Ectodermal cell (in vitro differentiated cells): ENCODE data around the gene CCDC157.

Source experiments
- H3K27ac ChIP-seq: 2 replicates; pipeline ENCODE4 v1.7.0; 2013; ENCODE audit warnings: mild to moderate bottlenecking, low read depth, low read length; ENCODE audit not compliant: insufficient read depth, poor library complexity, severe bottlenecking
- H3K27me3 ChIP-seq: 2 replicates; pipeline ENCODE4 v1.7.0; 2013; ENCODE audit warnings: mild to moderate bottlenecking, low read length; ENCODE audit not compliant: insufficient read depth, control insufficient read depth, poor library complexity, severe bottlenecking
- H3K36me3 ChIP-seq: one replicate; pipeline ENCODE4 v1.7.0; 2013; ENCODE audit warnings: low read length; ENCODE audit not compliant: control insufficient read depth, insufficient read depth
- H3K4me1 ChIP-seq: one replicate; pipeline ENCODE4 v1.7.0; 2013; ENCODE audit warnings: low read length; ENCODE audit not compliant: control insufficient read depth, insufficient read depth
- H3K4me3 ChIP-seq: 2 replicates; pipeline ENCODE4 v1.7.0; 2013; ENCODE audit warnings: low read depth, low read length, control low read depth; ENCODE audit not compliant: insufficient read depth
- H3K9me3 ChIP-seq: 2 replicates; pipeline ENCODE4 v1.7.0; 2013; ENCODE audit warnings: mild to moderate bottlenecking, low read length, moderate library complexity; ENCODE audit not compliant: control insufficient read depth
- WGBS, 2 experiments: methylation state at CpG; one replicate each; pipeline ENCODE4 v1.1.7; 2013; ENCODE audit warnings: missing lambda C conversion rate in 2 of 2; 5-methylcytosine and 5-hydroxymethylcytosine counted together

CCDC157 gene

DNA sequence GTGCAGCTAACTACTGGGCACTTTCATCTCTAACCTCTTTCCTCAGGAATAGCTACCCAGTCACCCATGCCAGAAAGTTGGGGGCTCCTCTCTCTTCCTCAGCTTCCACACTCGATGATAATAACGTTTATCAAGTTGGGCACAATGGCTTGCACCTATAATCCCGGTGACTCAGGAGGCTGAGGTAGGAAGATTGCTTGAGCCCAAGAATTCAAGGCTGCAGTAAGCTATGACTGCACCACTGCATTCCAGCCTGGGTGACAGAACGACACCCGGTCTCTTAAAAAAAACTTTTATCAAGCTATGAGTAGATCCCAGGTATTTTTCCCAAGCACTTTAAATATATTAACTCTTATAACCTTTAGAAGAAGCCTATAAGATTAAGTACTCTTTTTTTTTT is 2.2 kb upstream of the CCDC157 start:
- Histone ChIP-seq H3K27me3 (no peaks in the 10 kb centered on the region), H3K4me3 (no peak overlapping the region), H3K9me3 (no peaks in the 10 kb centered on the region), H3K27ac (no peak overlapping the region), H3K4me1 (peaks cover 8% of the 10 kb centered on the region), H3K36me3 (peaks cover 17% of the 10 kb centered on the region)
- WGBS, 2 experiments = 97% methylated on average over 5 of the region's 5 CpGs

DNA sequence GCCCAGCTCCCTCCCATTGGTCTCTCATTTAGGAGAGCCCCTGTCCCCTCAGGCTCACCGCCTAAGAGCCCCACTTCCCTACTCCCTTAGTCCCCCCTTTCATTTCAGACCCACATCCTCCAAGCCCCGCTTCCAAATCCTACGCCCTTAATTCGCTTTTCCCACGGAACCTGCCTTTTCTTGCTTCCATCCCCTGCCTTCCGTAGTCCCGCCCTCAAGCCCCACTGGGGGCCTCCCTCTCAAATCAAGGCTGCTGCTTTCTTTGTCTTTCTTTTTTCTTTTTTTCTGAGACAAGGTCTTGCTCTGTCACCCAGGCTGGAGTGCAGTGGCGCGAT is 396 bp downstream of the CCDC157 start:
- no peaks in the 10 kb centered on the region for H3K9me3 ChIP-seq
- H3K4me3 ChIP-seq = peak overlapping the region; percentile 71
- H3K27me3 ChIP-seq = no peaks in the 10 kb centered on the region
- H3K4me1 ChIP-seq = peaks cover 8% of the 10 kb centered on the region
- peak overlapping the region; percentile 52 for H3K27ac ChIP-seq
- WGBS, 2 experiments = 1% methylated on average over 9 of the region's 9 CpGs
- H3K36me3 ChIP-seq = peaks cover 8% of the 10 kb centered on the region

DNA sequence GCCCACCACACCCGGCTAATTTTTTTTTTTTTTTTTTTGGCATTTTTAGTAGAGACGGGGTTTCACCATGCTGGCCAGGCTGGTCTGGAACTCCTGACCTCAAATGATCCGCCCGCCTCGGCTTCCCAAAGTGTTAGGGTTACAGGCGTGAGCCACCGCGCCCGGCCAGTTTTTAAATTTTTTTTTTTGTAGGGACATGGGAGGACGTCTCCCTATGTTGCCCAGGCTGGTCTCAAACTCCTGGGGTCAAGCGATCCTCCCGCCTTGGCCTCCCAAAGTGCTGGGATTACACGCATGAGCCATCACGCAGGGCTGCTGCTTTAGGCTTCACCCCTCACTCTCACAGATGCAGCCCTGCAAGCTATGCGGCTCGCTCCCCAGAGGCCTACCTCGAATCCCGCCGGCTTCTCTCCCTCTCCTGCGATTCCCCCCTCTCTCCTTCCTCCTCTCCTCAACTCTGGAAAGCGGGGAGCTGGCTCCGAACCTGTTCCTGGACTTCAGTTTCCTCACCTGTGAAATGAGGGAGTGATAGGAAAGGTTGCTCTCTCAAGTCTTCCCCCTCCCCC is 926 bp downstream of the CCDC157 start:
- Histone ChIP-seq H3K4me3 (peak overlapping the region; percentile 71), H3K27ac (no peak overlapping the region), H3K36me3 (peaks cover 2% of the 10 kb centered on the region), H3K9me3 (no peaks in the 10 kb centered on the region), H3K4me1 (peaks cover 9% of the 10 kb centered on the region), H3K27me3 (no peaks in the 10 kb centered on the region)
- WGBS, 2 experiments = 56 to 60% methylated on average over 20 of the region's 22 CpGs

DNA sequence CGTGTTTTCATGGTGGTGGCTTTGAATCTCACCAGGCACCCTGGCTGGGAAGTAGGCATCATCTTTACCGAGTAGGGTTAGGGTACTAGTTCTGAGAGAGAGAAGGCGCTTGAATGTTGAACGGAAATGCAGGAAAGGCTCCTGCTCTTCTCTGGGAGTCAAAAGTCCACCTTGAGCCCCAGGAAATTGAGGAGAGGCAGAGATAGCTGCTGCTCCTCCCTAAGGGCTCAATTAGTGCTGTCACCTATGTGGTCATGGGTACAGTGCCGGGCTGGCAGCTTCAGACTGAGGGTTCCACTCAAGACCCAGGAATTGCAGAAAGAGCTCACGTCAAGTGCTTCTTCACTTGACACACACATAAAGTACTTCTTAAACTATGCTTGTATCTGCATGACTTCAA is 1.7 kb downstream of the CCDC157 start:
- 92 to 94% methylated on average over 6 of the region's 6 CpGs for WGBS, 2 experiments
- no peaks in the 10 kb centered on the region for H3K36me3 ChIP-seq
- H3K27ac ChIP-seq = no peak overlapping the region
- H3K4me1 ChIP-seq = peaks cover 12% of the 10 kb centered on the region
- H3K4me3 ChIP-seq = no peak overlapping the region
- no peaks in the 10 kb centered on the region for H3K27me3 ChIP-seq
- no peaks in the 10 kb centered on the region for H3K9me3 ChIP-seq

DNA sequence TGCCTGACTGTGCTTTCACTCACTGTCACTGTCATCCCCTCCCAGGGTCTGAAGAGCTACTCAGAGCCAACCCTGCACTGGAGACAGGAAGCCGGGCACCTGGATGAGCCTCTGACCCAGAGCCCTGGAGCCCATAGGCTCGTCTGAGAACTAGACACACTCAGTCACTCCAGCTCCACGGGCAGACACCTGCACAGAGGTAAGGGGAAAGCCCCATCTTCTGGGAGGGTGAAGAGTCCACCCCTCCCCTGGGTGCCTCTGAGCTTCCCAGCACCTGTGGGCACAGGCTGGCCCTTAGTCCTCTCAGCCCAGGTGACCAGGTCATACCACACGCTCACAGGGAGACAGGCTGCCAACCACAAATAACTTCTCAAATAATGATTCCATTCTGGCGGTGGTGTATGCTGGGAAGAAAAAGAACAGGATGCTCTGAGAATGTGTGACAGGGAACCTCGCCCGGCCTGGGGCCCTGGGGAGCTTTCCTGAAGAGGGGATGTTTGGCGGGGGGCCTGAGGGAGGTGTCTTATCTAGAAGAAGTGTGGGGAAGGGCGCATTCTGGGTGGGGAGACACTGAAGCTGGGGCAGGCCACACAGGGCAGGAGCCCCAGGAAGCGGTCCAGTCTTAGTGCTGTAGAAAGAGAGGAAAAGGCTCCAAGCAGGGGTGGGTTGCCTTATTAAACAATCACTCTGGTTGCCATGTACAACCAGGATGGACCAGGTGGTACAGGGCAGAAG is 5.3 kb downstream of the CCDC157 start:
- no peaks in the 10 kb centered on the region for H3K9me3 ChIP-seq
- no peak overlapping the region for H3K27ac ChIP-seq
- no peaks in the 10 kb centered on the region for H3K27me3 ChIP-seq
- WGBS, 2 experiments = 83 to 90% methylated on average over 9 to 10 of the region's 10 CpGs
- no peak overlapping the region for H3K4me3 ChIP-seq
- H3K4me1 ChIP-seq = peaks cover 3% of the 10 kb centered on the region
- H3K36me3 ChIP-seq = no peaks in the 10 kb centered on the region

DNA sequence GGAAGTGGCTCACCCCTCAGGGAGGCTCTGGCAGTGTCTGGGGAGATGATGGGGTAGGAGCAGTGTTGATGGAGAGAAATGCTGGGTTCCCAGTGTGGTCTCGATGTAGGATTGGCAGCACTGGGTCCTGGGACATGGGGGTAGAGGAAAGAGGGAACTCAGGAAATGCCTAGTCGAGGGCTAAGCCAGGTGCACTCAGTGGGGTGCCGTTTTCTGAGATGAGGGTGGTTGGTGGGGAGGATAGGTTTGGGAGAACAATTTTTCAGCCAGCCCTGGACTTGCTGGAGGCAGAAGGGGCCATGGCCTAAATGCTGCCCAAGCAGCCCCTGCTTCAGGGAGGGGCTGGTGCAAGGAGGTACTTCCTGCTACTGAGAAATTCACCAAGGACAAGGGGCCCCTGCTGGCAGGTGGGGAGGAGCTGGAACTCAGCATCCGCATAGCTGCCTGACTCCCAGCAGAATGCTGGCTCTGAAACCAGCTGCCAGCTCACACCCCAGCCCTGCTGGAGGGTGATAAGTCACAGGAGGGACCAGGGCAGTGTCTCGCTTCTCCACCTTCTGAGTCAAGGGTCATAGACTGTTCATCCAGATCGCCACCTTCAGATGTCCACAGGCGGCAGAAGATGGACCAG is 6.0 kb downstream of the CCDC157 start:
- 60 to 63% methylated on average over 7 of the region's 7 CpGs for WGBS, 2 experiments
- H3K9me3 ChIP-seq = no peaks in the 10 kb centered on the region

DNA sequence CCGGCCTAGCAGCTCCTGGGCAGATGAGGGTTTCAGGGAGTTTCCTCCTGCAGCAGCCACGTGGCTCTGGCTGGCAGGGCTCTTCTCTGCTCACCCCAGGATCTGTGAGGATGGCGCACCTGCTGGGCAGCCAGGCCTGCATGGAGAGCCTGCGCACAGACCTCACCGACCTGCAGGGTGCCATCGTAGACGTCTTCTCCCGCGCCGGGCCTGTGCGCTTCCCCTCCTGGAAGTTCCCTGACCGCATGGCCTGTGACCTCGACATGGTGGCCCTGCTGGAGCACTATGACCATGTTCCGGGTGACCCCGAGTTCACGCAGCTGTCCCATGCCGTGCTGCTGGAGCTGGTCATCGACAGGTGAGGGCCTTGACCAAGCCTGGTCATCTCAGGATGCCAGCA is 9.1 kb downstream of the CCDC157 start:
- H3K4me3 ChIP-seq = no peak overlapping the region
- no peaks in the 10 kb centered on the region for H3K36me3 ChIP-seq
- no peak overlapping the region for H3K27ac ChIP-seq
- no peaks in the 10 kb centered on the region for H3K9me3 ChIP-seq
- 93 to 95% methylated on average over 18 of the region's 18 CpGs for WGBS, 2 experiments
- no peaks in the 10 kb centered on the region for H3K27me3 ChIP-seq
- peaks cover 3% of the 10 kb centered on the region for H3K4me1 ChIP-seq

More for the DNA sequence above, 6.0 kb downstream of the CCDC157 start:
- Histone ChIP-seq H3K27ac (no peak overlapping the region), H3K4me1 (peaks cover 3% of the 10 kb centered on the region), H3K27me3 (no peaks in the 10 kb centered on the region), H3K36me3 (no peaks in the 10 kb centered on the region), H3K4me3 (no peak overlapping the region)

DNA sequence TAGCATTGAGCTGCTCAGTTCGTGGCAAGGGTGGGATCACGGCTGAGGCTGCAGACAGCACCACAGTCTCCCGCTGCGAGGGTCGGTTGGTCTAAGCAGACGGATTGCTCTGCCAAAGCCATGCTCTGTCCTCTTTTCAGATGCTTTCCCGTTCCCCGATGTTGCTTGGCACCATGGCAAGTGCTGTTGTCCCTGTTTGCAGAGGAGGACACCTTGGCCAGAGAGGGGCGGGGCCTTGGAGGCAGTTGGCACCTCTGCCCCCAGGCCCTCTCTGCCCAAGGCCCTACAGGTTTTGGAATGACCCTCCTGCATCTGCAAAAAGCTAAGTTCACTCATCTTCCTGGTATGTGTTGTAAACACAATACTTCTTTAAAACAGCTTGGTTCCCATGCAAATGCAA is 11.6 kb downstream of the CCDC157 start:
- H3K9me3 ChIP-seq = no peaks in the 10 kb centered on the region
- H3K36me3 ChIP-seq = no peaks in the 10 kb centered on the region
- H3K27me3 ChIP-seq = no peaks in the 10 kb centered on the region
- H3K4me1 ChIP-seq = no peaks in the 10 kb centered on the region
- H3K4me3 ChIP-seq = no peak overlapping the region
- 93 to 94% methylated on average over 9 of the region's 9 CpGs for WGBS, 2 experiments
- H3K27ac ChIP-seq = no peak overlapping the region

DNA sequence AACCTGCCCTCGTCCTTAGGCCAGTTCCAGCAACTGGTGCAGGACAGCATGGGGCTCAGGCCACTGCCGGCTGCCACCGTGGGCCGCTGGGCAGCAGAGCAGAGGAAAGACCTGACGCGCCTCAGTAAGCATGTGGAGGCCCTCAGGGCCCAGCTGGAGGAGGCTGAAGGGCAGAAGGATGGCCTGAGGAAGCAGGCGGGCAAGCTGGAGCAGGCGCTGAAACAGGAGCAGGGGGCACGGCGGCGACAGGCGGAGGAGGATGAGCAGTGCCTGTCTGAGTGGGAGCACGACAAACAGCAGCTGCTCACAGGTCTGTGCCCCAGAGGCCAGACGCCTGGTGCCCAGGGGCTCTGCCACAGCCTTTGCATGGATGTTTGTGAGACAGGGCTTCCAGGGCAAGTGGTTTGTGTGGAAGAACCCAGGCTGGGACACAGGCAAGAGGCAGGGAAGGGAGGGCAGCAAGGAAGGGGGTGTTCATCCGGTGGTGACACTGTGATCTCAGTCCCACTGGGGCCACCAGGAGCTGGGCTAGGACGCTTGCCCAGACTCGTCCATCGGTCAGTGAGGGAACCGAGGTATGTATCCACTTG is 13.9 kb downstream of the CCDC157 start:
- WGBS, 2 experiments = 94 to 95% methylated on average over 19 of the region's 19 CpGs
- Histone ChIP-seq H3K9me3 (no peaks in the 10 kb centered on the region), H3K27me3 (no peaks in the 10 kb centered on the region), H3K27ac (no peak overlapping the region), H3K36me3 (no peaks in the 10 kb centered on the region), H3K4me3 (no peak overlapping the region), H3K4me1 (no peaks in the 10 kb centered on the region)

DNA sequence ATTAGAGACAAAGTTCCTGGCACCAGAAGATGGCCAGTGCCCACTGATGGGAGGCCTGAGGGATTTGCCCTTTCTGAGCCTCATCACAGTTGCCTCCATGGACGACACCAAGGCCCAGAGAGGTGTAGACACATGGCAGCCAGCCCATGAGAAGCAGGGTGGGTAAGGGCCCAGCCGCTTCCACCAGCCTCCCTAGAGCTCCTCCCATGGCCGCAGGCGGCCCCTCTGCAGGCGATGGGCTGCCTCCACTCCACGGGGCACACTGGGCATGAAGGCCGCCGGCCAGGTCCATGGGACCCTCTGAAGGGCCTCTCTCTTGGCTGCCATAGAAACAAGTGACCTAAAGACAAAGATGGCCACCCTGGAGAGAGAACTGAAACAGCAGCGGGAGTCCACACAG is 14.5 kb downstream of the CCDC157 start:
- 96 to 97% methylated on average over 9 of the region's 9 CpGs for WGBS, 2 experiments
- Histone ChIP-seq H3K4me3 (no peak overlapping the region), H3K27me3 (no peaks in the 10 kb centered on the region), H3K9me3 (no peaks in the 10 kb centered on the region), H3K27ac (no peak overlapping the region), H3K4me1 (no peaks in the 10 kb centered on the region), H3K36me3 (no peaks in the 10 kb centered on the region)
